Measurements from ENCODE around the gene SP3. TPM values are rescaled to one million over a fixed set of nuclear protein-coding genes. Genes with fewer than 3 reads are reported as not detected.

SP3 gene
- total RNA-seq, 1 donor from 2014 or later, result 94.5 TPM

GRCh38 chr2:173989160-173989883 is 24.1 kb upstream of the SP3 start:
- Mint-ChIP-seq H3K27me3 (no peaks in the 10 kb centered on the region), H3K4me1 (ENCODE audit: unreplicated experiment) (peaks cover 20% of the 10 kb centered on the region), H3K27ac (no peak overlapping the region), H3K36me3 (no peaks in the 10 kb centered on the region), H3K9me3 (no peaks in the 10 kb centered on the region), H3K4me3 (no peak overlapping the region)
- no peak for TF ChIP-seq CTCF (conservative IDR thresholded peaks at IDR 0.05)
- DNase-seq (ENCODE audit: extremely low spot score, unreplicated experiment), result no peak

- H3K4me1 Mint-ChIP-seq (ENCODE audit: unreplicated experiment), result peaks cover 31% of the 10 kb centered on the region
- TF ChIP-seq CTCF (conservative IDR thresholded peaks at IDR 0.05), result no peak
- H3K27me3 Mint-ChIP-seq, result no peaks in the 10 kb centered on the region
- no peaks in the 10 kb centered on the region for H3K9me3 Mint-ChIP-seq
- H3K4me3 Mint-ChIP-seq, result no peak overlapping the region
- DNase-seq (ENCODE audit: extremely low spot score, unreplicated experiment), result no peak
- H3K36me3 Mint-ChIP-seq, result no peaks in the 10 kb centered on the region
- no peak overlapping the region for H3K27ac Mint-ChIP-seq
These were observed 21.6 kb upstream of the SP3 start for GRCh38 chr2:173986805-173987204.

- H3K4me1 Mint-ChIP-seq (ENCODE audit: unreplicated experiment), result peaks cover 24% of the 10 kb centered on the region
- no peak for TF ChIP-seq CTCF (conservative IDR thresholded peaks at IDR 0.05)
- H3K4me3 Mint-ChIP-seq, result no peak overlapping the region
- no peaks in the 10 kb centered on the region for H3K36me3 Mint-ChIP-seq
- no peaks in the 10 kb centered on the region for H3K9me3 Mint-ChIP-seq
- DNase-seq (ENCODE audit: extremely low spot score, unreplicated experiment), result no peak
- H3K27me3 Mint-ChIP-seq, result no peaks in the 10 kb centered on the region
- H3K27ac Mint-ChIP-seq, result peak overlapping the region; percentile 14
These were observed 20.4 kb upstream of the SP3 start for GRCh38 chr2:173985605-173985992.

- DNase-seq (ENCODE audit: extremely low spot score, unreplicated experiment), result no peak
- Mint-ChIP-seq H3K4me3 (no peak overlapping the region), H3K27ac (peak overlapping the region; percentile 61), H3K36me3 (no peaks in the 10 kb centered on the region), H3K9me3 (no peaks in the 10 kb centered on the region), H3K4me1 (ENCODE audit: unreplicated experiment) (peaks cover 24% of the 10 kb centered on the region), H3K27me3 (no peaks in the 10 kb centered on the region)
- TF ChIP-seq CTCF (conservative IDR thresholded peaks at IDR 0.05), result no peak
These were observed 19.9 kb upstream of the SP3 start for GRCh38 chr2:173984866-173985604.

- Mint-ChIP-seq H3K4me1 (ENCODE audit: unreplicated experiment) (peaks cover 20% of the 10 kb centered on the region), H3K9me3 (no peaks in the 10 kb centered on the region), H3K27ac (peak overlapping the region; percentile 24), H3K36me3 (no peaks in the 10 kb centered on the region), H3K27me3 (no peaks in the 10 kb centered on the region), H3K4me3 (no peak overlapping the region)
- DNase-seq (ENCODE audit: extremely low spot score, unreplicated experiment), result no peak
- no peak for TF ChIP-seq CTCF (conservative IDR thresholded peaks at IDR 0.05)
These were observed 18.3 kb upstream of the SP3 start for GRCh38 chr2:173983391-173983871.
